GM23338 (cell line): ENCODE data around the gene CLCN1. TPM values are rescaled to one million over a fixed set of nuclear protein-coding genes. Genes with fewer than 3 reads are reported as not detected.

ENCODE experiments used
- ATAC-seq: fragments of 200-7000 bp; cut with Tn5 transposase; 3 replicates; pipeline ENCODE4 v1.9.1; 2020
- DNase-seq: peaks from one replicate; pipeline ENCODE4 v3.0.0-alpha.2; 2015; ENCODE audit warnings: low spot score
- H2AFZ ChIP-seq: fragments of 200-600 bp; sonication (generic); 2 replicates; pipeline ENCODE4 v1.8.0; 2016; ENCODE audit warnings: antibody characterized with exemption, mild to moderate bottlenecking, moderate library complexity
- H3F3A ChIP-seq: fragments of 200-600 bp; sonication (generic); replicated peaks from 2 replicates; pipeline ENCODE4 v1.8.0; 2017; ENCODE audit warnings: antibody characterized with exemption, mixed run types, low read depth
- H3K27ac ChIP-seq: fragments of 200-600 bp; sonication (generic); 2 replicates; pipeline ENCODE4 v1.6.1; 2016; ENCODE audit warnings: low read depth
- H3K27me3 ChIP-seq: fragments of 200-600 bp; sonication (generic); 2 replicates; pipeline ENCODE4 v1.8.0; 2016; ENCODE audit warnings: mild to moderate bottlenecking, mixed run types, moderate library complexity; ENCODE audit not compliant: insufficient read depth
- H3K36me3 ChIP-seq: fragments of 200-600 bp; sonication (generic); 2 replicates; pipeline ENCODE4 v1.8.0; 2016; ENCODE audit warnings: mild to moderate bottlenecking; ENCODE audit not compliant: insufficient read depth
- H3K4me1 ChIP-seq: fragments of 200-600 bp; sonication (generic); 2 replicates; pipeline ENCODE4 v1.8.0; 2016; ENCODE audit warnings: mild to moderate bottlenecking, moderate library complexity; ENCODE audit not compliant: insufficient read depth
- H3K4me2 ChIP-seq: fragments of 200-600 bp; sonication (generic); 2 replicates; pipeline ENCODE4 v1.7.1; 2017; ENCODE audit warnings: mixed run types
- H3K4me3 ChIP-seq: fragments of 200-600 bp; sonication (generic); 2 replicates; pipeline ENCODE4 v1.6.1; 2016; ENCODE audit warnings: mixed run types
- H3K79me2 ChIP-seq: fragments of 200-600 bp; sonication (generic); replicated peaks from 2 replicates; pipeline ENCODE4 v1.8.0; 2017; ENCODE audit warnings: mild to moderate bottlenecking; ENCODE audit not compliant: insufficient read depth
- H3K9me2 ChIP-seq: fragments of 200-600 bp; sonication (generic); 2 replicates; pipeline ENCODE4 v1.8.0; 2017; ENCODE audit not compliant: insufficient read depth
- H4K20me1 ChIP-seq: fragments of 200-600 bp; sonication (generic); replicated peaks from 2 replicates; pipeline ENCODE4 v1.8.0; 2017; ENCODE audit warnings: mild to moderate bottlenecking; ENCODE audit not compliant: insufficient read depth
- H3K27ac Mint-ChIP-seq: 2 replicates; pipeline ENCODE4 v1.8.0; 2020; ENCODE audit warnings: inconsistent platforms, mild to moderate bottlenecking, moderate library complexity, mixed read lengths
- H3K27me3 Mint-ChIP-seq: 3 replicates; pipeline ENCODE4 v1.8.0; 2022; ENCODE audit warnings: low read depth, mild to moderate bottlenecking, moderate library complexity, mixed read lengths, inconsistent platforms; ENCODE audit not compliant: insufficient read depth, poor library complexity
- H3K36me3 Mint-ChIP-seq: 3 replicates; pipeline ENCODE4 v1.8.0; 2021; ENCODE audit warnings: low read depth, mild to moderate bottlenecking, inconsistent platforms, moderate library complexity, mixed read lengths
- H3K4me1 Mint-ChIP-seq: 3 replicates; pipeline ENCODE4 v1.8.0; 2020; ENCODE audit warnings: mild to moderate bottlenecking, inconsistent platforms, mixed read lengths
- H3K4me3 Mint-ChIP-seq: 3 replicates; pipeline ENCODE4 v1.8.0; 2021; ENCODE audit warnings: moderate library complexity, mild to moderate bottlenecking, inconsistent platforms, mixed read lengths
- H3K9me3 Mint-ChIP-seq: 3 replicates; pipeline ENCODE4 v1.8.0; 2020; ENCODE audit warnings: moderate library complexity, mild to moderate bottlenecking, inconsistent platforms, mixed read lengths
- CREB1 ChIP-seq: fragments of 250-450 bp; sonication (Bioruptor Pico); IDR thresholded peaks from 2 replicates; pipeline ENCODE4 v1.5.0; 2020; ENCODE audit warnings: low read depth, mild to moderate bottlenecking, moderate library complexity
- CTCF ChIP-seq, 2 experiments: fragments of 200-600 bp in 1 of 2; sonication (generic) in 1 of 2; conservative IDR thresholded peaks; 2 replicates each; pipeline versions ENCODE4 v1.5.1 to v1.6.1; 2016 to 2017; ENCODE audit warnings: antibody characterized with exemption in 2 of 2, low read depth in 2 of 2, mild to moderate bottlenecking in 2 of 2, moderate library complexity in 1 of 2
- ETS1 ChIP-seq: IDR thresholded peaks from 2 replicates; pipeline ENCODE4 v1.6.1; 2016; ENCODE audit warnings: antibody characterized with exemption
- EZH2 ChIP-seq: fragments of 200-600 bp; sonication (generic); IDR thresholded peaks from one replicate; pipeline ENCODE4 v1.8.0; 2017; ENCODE audit warnings: antibody characterized with exemption, mild to moderate bottlenecking, low read depth; ENCODE audit not compliant: unreplicated experiment
- EZH2phosphoT487 ChIP-seq: fragments of 200-600 bp; sonication (generic); IDR thresholded peaks from one replicate; pipeline ENCODE4 v1.8.1; 2018; ENCODE audit warnings: antibody characterized with exemption; ENCODE audit not compliant: unreplicated experiment
- JUNB ChIP-seq: IDR thresholded peaks from one replicate; pipeline ENCODE4 v1.6.1; 2016; ENCODE audit warnings: antibody characterized with exemption; ENCODE audit not compliant: unreplicated experiment
- NANOG ChIP-seq: IDR thresholded peaks from 2 replicates; pipeline ENCODE4 v1.6.1; 2016; ENCODE audit warnings: antibody characterized with exemption, borderline replicate concordance
- POLR2AphosphoS5 ChIP-seq: IDR thresholded peaks from 2 replicates; pipeline ENCODE4 v1.6.1; 2016; ENCODE audit warnings: antibody characterized with exemption, low read depth
- REST ChIP-seq: IDR thresholded peaks from one replicate; pipeline ENCODE4 v1.6.1; 2018; ENCODE audit warnings: antibody characterized with exemption; ENCODE audit not compliant: unreplicated experiment
- STAT1 ChIP-seq: IDR thresholded peaks from one replicate; pipeline ENCODE4 v1.6.1; 2016; ENCODE audit warnings: antibody characterized with exemption; ENCODE audit not compliant: unreplicated experiment
- ZNF114 ChIP-seq: fragments of 250-450 bp; sonication (Bioruptor Pico); IDR thresholded peaks from 2 replicates; pipeline ENCODE4 v1.5.0; 2020; ENCODE audit warnings: mild to moderate bottlenecking, moderate library complexity
- ZNF331 ChIP-seq: fragments of 250-450 bp; sonication (Bioruptor Pico); IDR thresholded peaks from 2 replicates; pipeline ENCODE4 v1.5.0; 2020; ENCODE audit warnings: low read depth, mild to moderate bottlenecking, moderate library complexity
- ZNF462 ChIP-seq: fragments of 250-450 bp; sonication (Bioruptor Pico); IDR thresholded peaks from 2 replicates; pipeline ENCODE4 v1.5.0; 2020; ENCODE audit warnings: mild to moderate bottlenecking, moderate library complexity
- polyA plus RNA-seq: library from polyadenylated mRNA; unstranded; fragments of >200 nt; fragmentation: Nextera tagmentation; extraction: Ambion mirVana; gene quantifications from 2 replicates; pipeline ENCODE4 v1.2.1, GENCODE V29; 2016
- total RNA-seq: library from RNA; depleted of rRNA; stranded (reverse); fragments of >200 nt; shearing (Covaris generic); gene quantifications from 2 replicates; pipeline ENCODE4 v1.2.3, GENCODE V29; 2014

The CLCN1 gene
- total and polyA plus RNA-seq, 2 experiments from 2014 or later, result 0.38 to 0.48 TPM

GRCh38 chr7:143304938-143305337 is 11.0 kb upstream of the CLCN1 start:
- DNase-seq (no peak), ATAC-seq (no peak)
- H3K27me3 Mint-ChIP-seq, result peaks cover 5% of the 10 kb centered on the region
- H3K79me2 ChIP-seq, result no peaks in the 10 kb centered on the region; the same call in 1 of the 2 replicates
- H3K27me3 ChIP-seq, result no peaks in the 10 kb centered on the region
- peaks cover 16% of the 10 kb centered on the region for H4K20me1 ChIP-seq
- no peaks in the 10 kb centered on the region; the same call in 2 of the 3 replicates for H3K9me3 Mint-ChIP-seq
- no peaks in the 10 kb centered on the region for H3K4me1 Mint-ChIP-seq
- peaks cover 67% of the 10 kb centered on the region for H3K36me3 ChIP-seq
- peaks cover 91% of the 10 kb centered on the region for H3K36me3 Mint-ChIP-seq
- TF ChIP-seq CTCF (conservative IDR thresholded peaks at IDR 0.05; ENCODE audit: low read depth in 2 of 2), result no peak
- no peak for TF ChIP-seq EZH2phosphoT487
- no peak for TF ChIP-seq POLR2AphosphoS5
- no peak for TF ChIP-seq EZH2
- TF ChIP-seq NANOG, result no peak
- TF ChIP-seq STAT1, result no peak
- no peak for TF ChIP-seq CREB1
- no peak for TF ChIP-seq ZNF114 (CRISPR knock-in tag)
- no peak for TF ChIP-seq ETS1
- no peak for TF ChIP-seq JUNB
- no peak for TF ChIP-seq ZNF331 (CRISPR knock-in tag)
- TF ChIP-seq ZNF462 (CRISPR knock-in tag), result no peak
- TF ChIP-seq REST, result no peak
- H3K9me2 ChIP-seq, result no peaks in the 10 kb centered on the region
- H3K27ac Mint-ChIP-seq, result no peak overlapping the region
- no peaks in the 10 kb centered on the region for H3K4me1 ChIP-seq
- 0 out of 2 replicates have a peak, but pooled peaks cover 3% of the 10 kb centered on the region for H3F3A ChIP-seq
- no peak overlapping the region for H2AFZ ChIP-seq
- H3K27ac ChIP-seq, result no peak overlapping the region
- H3K4me3 Mint-ChIP-seq, result no peak overlapping the region
- H3K4me3 ChIP-seq, result no peak overlapping the region
- H3K4me2 ChIP-seq, result no peak overlapping the region
